ENCODE results near the gene EPN1.
A peak's percentile ranks its signal among the peaks of the same experiment; 100 is the strongest.

EPN1 gene

DNA sequence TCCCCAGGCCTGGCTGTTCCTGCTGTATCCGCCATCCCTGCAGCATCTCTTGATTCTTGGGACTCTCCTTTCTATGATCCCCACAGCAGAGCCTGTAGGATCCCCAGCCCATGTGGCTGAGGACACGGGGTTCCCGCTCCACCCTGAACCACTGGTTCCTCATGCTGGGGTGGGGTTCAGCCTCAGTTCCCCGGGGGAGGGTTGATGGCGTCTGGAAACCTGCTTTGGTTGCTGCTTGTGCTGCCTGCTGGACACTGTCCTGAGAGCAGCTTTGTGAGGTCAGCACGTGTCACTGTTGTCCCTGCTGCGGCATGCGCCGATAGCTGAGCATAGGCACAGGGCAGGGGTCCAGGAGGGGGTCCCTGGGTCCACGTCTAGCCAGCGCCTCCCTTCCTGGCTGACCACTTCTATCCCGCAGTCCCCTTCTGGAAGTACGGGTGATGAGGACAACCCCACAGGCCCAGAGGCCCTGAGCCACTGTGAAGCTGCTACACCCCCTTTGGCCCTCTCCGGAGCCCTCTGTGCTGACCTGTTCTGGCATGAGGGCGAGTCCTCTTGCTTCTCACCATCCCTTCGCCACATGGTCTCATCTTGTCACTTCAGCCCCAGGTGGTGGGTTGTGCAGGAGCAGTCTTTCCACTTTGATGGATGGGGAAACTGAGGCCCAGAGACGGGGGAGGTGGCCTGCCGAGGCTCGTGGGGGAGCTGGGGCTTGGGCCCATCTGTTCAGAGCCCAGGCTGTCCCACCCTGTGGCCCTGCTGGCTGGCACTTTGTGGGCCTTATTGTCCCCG, 5.5 kb downstream of the EPN1 start:
- no peak for DNase-seq

DNA sequence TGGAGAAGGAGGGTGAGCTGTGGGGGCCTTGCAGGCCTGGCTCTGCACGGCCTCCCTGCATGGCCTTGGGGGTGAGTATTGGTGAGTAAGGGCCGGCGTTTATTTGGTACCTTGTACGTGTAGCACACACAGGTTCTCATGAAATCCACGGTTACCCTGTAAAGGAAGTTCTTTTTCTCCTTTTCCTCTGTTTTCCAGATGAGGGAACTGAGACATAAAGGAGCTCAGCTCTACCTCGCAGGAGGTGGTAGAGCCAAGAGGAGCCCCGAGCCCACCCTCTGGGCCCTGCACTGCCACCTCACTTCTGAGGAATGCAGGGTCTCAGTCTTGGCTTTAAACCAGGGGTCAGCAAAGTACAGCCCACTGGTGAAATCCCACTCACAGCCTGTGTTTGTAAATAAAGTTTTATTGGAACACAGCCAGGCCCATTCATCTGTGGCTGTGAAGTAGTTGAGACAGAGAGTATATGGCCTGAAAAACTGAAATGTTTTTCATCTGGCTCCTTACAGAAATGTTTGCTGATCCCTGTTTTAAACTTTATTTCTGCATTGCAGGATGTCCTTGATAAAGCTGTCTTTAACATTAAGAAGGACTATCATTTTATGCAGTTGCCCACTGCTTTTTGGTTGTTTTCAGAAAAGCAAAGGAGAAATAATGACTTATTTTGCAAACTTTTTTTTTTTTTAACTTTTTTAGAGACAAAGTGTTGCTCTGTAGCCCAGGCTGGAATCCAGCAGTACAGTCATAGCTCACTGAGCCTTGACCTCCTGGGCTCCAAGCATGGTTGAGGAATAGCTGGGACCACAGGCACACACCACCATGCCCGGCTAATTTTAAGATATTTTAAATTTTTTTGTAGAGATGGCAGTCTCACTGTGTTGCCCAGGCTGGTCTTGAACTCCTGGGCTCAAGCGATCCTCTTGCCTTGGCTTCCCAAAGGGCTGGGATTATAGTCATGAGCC, 6.4 kb downstream of the EPN1 start:
- no peak for DNase-seq

DNA sequence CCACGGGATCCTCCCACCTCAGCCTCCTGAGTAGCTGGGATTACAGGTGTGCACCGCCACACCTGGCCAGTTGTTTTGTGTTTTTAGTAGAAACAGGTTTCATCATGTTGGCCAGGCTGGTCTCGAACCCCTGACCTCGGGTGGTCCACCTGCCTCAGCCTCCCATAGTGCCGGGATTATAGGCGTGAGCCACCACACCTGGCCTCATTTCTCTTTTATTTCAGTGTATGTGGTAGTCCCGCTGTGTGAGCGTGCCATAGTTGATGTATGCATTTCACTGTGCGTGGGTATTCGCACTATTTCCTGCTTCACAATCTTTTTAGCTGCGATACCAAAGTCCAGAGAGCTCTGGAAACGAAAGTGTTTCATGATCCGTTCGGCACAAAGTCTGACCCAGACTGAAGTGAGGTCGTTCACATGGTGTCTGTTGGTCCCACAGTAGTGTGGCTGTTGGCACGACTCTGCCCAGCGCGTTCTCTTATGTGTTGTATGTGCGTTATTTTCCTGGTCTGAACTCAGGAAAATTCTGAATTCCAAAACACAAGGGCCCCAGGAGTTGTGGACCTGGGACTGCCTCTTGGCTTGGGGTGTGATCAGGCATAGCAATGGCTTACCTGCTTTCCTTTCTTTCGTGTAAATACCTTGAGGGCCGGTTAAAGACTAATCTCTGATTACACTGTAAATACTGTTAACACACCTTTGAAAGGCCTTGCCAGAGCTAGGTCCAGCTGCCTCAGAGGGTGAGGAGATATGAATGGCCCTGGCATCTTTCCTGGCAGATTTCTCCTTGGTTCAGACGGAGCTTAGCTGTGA, 8.6 kb downstream of the EPN1 start:
- no peak for DNase-seq

DNA sequence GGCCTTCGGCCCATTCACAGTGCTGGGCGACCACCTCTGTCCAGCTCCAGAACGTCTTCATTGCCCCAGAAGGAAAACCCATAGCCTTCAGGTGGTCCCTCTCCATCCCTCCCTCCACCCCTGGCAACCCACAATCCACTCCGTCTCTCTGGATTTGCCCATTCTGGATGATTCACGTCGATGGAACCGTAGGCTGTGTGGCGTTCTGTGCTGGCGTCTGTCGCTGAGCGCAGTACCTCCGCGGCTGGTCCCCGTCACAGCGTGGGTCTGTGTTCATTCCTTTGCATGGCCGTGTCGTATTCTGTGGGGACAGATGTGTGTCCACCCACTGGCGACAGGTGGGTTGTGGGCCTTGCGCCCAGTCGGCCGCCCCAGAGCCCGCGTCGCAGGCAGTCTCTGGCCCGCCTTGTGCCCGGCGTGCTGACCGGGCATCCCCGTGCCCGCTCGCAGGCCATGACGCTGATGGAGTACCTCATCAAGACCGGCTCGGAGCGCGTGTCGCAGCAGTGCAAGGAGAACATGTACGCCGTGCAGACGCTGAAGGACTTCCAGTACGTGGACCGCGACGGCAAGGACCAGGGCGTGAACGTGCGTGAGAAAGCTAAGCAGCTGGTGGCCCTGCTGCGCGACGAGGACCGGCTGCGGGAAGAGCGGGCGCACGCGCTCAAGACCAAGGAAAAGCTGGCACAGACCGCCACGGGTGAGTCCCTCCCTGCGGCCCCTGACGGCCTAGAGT, 10.1 kb downstream of the EPN1 start:
- DNase-seq: no peak

DNA sequence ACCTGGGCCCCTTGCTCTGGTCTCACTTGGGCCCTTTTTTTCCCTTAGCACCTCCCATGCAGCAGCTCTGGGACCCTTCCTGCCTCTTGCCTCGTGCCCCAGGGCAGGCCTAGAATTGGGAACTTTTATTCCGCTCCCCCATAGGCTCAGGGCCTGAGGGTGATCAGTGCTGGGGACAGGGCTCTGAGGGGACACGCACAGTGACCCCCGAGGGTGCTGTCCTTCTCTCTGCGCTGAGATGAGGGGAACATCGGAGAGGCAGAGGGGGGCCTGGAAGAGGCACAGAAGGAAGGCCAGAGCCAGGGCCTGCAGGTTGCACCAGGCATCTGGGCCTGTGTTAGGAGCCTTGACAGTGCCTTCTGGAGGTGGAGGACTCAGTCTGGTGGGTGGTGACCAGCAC, 10.8 kb downstream of the EPN1 start:
- DNase-seq: no peak

DNA sequence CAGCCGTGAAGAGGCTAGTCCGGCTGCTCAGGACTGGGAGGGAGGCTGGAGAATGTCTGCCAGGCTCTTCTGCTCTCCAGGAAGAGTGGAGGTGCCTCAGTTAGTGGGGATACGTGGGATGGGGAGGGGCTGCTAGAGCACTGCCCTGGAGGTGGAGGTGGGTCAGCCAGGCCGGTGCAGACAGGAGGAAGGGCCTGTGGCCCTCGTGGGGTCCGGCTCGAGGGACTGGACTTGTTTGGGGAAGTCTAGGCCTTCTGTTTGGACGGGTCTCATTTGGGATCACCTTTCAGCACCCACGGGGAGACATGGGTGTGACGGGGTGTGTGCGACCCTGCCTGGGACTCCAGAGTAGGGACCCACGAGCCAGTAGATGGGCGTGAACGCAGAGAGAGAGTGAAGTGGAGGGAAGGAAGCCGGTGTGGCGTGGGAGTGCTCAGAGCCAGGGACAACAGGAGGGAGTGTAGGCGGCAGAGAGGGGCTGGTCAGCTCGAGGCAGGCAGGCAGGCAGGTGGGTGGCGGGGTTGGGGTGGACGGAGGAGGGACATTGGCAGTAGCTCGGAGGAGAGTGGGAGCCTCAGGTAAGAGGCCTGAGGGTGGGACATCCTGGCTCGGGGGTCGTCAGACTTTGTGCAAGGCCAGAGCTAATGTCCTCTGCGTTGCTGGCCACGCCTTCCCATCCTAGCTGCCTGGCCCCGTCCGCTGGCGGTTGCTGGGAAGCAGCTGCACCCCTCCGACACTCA, 11.5 kb downstream of the EPN1 start:
- DNase-seq: no peak

DNA sequence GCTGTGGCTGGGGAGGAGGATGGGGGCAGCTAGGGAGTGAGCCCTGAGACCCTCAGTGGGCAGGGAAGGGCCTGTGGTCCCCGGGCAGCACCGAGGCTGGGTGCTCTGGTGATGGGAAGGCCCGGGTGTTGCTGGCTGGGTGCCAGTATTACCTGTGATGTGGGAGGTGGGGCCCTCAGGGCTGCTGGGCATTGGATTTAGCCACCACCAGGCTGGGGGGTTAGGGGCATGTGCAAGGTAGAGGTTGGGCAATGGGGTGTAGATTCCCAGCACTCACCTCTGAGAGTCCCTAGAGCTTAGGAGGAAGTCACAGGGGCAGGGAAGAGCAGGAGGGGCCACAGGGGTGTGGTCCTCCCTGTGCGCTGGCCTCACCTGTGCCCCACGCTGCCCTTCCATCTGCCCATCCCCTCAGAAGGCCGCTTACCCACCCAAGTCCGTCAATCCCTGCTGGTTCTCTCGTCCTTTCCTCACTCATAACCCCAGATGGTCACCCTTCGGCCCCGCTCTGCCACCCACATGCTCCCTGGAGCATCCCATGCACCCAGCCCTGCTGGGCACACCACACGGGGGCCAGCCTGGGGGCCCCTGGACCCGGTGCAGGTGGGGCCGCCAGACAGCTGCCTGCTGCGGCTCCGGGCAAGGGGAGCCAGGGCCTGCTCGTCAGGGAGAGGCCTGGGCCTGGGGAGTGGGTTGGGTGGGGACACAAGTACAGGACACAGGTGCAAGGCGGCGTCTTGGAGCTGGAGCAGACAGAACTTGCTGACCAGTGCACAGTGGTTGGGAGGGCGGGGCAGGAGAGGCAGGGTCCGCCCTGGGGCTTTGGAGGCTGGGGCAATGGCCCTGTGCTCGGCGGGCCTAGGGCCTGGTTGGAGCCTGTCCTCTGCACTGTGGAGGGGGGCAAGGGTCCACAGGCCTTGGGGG, 12.5 kb downstream of the EPN1 start:
- DNase-seq: no peak

DNA sequence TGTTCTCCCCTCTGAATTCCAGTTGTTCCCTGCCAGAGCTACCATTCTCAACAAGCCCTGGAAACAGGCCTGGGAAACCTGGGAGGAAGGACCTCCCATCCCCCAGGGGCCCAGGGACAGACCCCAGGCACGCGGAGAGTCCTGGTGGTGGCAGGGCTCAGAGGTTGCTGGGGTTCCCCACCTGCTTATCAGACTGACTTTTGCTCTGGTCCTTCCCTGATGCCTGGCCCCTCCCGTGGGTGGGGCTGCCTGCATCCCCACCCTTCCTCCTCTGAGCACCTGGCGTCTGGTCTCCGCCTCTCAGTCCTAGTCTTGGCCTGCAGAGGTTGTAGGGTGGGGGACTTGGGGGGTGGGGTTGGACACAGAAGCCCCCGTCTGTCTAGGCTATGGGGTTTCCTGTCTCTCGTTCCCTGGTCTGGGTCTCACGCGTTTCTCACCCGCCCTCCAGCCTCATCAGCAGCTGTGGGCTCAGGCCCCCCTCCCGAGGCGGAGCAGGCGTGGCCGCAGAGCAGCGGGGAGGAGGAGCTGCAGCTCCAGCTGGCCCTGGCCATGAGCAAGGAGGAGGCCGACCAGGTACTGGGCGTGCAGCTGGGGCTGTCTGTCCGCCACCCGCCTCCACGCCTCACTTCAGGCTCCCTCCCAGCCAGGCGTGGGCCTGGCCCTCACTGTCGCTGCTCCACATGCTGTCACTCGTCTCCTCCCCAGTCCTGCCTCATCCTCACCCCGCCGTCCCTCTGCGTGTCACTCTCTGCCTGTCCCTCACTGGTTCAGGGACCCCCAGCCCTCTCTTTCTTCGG, 13.6 kb downstream of the EPN1 start:
- peak; percentile 48 for DNase-seq

DNA sequence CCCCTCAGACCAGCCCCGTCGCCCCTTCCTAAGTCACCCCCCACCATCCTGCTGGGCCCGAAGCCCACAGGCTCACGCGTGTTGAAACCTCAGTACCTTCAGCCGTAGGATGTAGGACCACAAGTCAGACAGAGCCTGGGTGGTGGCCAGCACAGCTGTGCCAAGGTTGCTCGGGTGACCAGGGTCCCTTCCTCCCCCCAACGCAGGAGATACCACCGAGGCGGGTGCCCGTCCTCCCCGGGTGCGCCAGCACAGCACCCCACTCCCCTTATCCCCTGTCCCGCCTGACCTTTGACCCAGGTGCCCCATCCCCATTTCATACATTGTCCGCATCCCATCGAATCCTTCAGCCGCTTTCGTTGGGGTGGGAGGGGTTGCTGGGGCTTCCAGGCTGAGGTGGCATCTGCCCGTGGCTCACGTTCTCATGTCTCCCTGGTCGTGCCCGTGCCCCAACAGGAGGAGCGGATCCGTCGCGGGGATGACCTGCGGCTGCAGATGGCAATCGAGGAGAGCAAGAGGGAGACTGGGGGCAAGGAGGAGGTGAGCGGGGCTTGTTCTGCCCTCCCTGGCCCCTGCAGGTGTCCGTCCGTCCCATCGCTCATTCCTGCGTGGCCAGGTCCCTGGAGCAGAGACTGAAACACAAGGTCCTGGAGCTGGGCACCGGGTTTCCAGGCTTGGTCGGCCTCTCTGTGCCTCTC, 14.5 kb downstream of the EPN1 start:
- DNase-seq: no peak

DNA sequence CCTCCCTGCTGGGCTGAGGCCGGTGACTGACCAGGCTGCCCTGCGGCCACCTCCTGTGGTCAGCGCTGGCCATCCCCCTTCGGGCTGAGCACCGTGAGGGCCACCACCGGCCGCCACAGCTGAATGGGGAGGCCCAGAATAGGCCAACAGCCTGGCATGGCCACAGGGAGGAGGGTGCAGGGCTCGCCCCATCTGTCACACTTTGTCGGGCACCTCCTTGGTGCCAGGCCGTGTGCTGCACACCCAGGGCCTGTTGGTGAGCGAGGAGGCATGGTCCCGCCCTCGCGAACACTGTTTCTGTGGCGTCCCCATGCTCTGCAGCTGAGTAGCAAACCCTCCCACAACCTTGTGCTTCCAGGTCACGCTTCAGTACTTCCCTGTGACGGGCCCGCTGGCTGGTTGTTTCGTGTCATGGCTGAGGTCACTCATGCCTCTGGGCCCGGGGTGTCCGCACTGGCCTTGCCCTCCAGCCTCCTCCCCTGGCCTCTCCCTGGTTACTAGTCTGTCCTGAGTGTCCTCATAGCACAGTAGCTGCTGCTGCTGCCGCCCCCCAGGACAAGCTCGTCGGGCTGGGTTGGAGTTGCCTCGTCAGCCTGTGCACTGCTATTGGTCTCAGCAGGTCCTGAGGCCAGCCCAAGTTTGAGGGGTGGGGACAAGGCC, 15.2 kb downstream of the EPN1 start:
- DNase-seq: no peak

DNA sequence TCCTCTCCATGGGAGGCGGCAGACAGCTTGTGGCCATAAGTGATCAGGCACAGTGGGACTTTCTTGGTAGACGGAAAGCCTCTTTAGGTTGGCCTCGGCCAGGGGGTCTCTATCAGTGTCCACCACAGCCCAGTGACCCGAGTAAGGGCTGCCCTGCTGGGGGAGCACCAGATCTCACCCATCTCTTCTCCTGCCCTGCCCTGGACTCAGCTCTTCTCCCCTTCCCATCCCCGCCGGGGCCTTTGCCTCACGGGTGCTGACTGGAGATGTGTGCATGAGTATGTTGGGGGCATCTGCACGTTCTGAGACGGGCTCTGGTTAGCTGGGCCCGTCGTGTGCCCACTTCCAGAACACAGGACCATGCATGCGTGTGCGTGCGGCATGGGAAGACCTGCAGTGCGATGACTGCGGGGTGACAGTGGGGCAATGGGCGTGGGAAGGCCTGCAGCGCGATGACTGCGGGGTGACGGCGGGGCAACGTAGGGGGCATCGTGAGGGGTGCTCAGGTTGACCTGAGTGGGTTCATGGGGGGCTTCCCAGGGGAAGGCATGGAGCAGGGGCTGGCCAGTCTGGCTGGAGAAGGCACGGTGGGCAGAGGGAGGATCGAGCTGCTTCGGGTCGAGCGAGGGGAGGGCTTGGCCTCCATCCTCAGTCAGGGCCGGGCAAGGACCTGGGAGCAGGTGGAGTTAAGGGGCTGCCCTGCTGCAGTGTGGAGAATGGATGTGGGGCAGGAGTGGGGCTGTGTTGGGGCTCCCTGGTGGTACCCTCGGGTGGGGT, 15.9 kb downstream of the EPN1 start:
- DNase-seq: no peak

DNA sequence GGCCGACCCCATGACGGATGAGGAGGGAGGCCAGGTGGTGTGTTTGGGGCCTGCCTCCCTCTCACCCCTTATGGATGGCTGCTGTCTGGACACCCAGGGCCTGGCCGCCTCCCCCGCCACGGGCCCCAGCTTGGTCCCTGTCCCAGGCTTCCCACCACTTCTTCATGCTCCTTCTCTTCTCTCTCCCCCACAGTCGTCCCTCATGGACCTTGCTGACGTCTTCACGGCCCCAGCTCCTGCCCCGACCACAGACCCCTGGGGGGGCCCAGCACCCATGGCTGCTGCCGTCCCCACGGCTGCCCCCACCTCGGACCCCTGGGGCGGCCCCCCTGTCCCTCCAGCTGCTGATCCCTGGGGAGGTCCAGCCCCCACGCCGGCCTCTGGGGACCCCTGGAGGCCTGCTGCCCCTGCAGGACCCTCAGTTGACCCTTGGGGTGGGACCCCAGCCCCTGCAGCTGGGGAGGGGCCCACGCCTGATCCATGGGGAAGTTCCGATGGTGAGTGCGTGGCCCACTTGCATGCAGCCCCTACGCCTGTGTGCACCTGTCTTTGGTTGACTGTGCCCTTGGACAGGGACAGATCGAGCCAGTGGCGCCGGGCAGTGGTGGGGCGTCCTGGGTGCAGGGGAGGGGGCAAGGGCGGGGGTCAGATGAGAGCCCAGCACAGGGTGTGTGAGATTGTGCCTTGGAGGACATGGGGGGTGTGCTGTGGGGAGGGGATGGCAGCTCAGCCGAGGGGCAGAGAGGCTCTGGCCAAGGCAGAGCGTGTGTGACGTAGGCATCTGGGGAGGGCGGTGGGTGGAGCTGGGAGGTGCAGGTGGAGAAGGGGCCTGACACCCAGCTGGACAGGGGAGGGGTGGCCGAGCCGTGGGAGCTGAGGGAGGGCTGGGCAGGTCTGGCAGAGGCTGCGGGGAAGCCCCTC, 16.8 kb downstream of the EPN1 start:
- DNase-seq: no peak

DNA sequence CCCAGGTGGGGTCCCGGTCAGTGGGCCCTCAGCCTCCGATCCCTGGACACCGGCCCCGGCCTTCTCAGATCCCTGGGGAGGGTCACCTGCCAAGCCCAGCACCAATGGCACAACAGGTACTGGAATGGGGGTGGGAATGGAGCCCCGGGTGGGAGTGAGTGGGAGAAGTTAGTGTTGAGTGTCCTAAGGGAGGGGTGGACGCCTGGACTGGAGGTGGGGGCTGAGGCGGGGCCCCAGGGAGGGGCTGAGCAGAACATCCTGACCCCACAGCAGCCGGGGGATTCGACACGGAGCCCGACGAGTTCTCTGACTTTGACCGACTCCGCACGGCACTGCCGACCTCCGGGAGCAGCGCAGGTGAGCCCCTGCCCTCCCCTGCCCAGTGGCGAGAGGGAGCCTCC, 17.7 kb downstream of the EPN1 start:
- DNase-seq: no peak

DNA sequence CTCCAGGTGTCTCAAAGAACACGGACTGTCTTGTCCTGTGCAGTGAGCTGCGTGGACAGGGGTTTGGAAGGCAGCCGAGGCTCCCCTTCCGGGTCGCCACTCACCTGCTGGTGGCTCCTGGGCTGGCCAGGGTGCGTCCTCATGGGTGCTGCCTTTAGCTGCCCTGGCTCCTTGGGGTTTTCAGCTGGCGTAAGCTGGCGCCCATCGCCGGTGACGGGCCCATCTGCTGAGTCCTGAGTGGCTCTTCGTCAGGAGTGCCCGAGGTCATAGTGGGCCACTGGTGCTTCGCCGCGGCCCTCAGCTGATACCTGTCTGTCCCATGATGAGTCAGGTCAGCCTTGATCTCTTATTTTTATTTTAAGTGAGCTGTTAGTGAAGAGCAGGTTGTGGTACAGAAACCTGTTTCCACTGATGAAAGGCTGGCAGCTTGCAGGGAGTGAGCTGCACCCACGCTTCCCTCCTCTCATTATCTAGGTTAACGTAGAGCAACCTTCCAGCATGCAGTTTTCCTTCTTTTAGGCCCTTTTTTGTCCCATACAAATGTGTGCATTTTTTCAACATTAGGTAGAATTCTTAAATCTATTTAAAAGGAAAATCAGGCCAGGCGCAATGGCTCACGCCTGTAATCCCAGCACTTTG, 18.4 kb downstream of the EPN1 start:
- no peak for DNase-seq

DNA sequence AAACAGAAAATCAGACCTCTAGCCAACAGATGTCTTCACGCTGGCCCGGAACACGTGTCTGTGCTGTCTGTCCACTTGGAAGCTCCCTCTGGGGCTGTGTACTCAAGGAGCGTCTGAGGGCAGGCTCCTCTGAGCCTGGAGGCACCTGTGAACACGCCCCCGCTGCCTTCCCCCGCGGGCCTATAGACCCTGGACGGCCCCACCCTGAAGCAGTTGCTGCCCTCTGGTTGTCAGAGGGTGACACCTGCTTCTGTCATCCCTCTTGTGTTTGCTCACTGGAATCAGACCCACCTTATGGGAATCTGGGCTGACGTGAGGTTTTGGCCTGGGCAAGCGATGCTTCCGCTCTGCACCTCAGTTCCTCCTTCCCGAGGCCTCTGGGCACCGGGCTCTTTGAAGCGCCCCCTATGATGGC, 19.2 kb downstream of the EPN1 start:
- no peak for DNase-seq
